CD14-positive monocyte (primary cell): ENCODE measurements around the gene AMBP. TPM values are rescaled to one million over a fixed set of nuclear protein-coding genes. Genes with fewer than 3 reads are reported as not detected.
"Not testable (repeated sequence)": the region's sequence is repeated elsewhere in the genome, so short reads cannot be mapped to it uniquely, and the experiment has no call there.

Experiments
- DNase-seq, 3 donors: peaks; one replicate each; pipeline ENCODE4 v3.0.0-alpha.2; 2011 to 2022
- H2AFZ ChIP-seq: 2 replicates; pipeline ENCODE4 v1.6.0; 2012; ENCODE audit warnings: mild to moderate bottlenecking, low read depth, low read length, inconsistent platforms; ENCODE audit not compliant: insufficient read depth, poor library complexity, severe bottlenecking
- H3K27ac ChIP-seq, 2 donors: 1 replicate in 1 of 2; 2 replicates in 1 of 2; pipeline ENCODE4 v1.5.1; 2012 to 2013; ENCODE audit warnings: low read length in 2 of 2, control low read depth in 1 of 2, inconsistent platforms in 1 of 2, low read depth in 1 of 2, mild to moderate bottlenecking in 1 of 2
- H3K27me3 ChIP-seq, 2 donors: one replicate each; pipeline versions ENCODE4 v1.6.0 to v1.6.1; 2011 to 2013; ENCODE audit warnings: low read length in 2 of 2; ENCODE audit not compliant: control insufficient read depth in 2 of 2, insufficient read depth in 2 of 2
- H3K36me3 ChIP-seq, 2 donors: replicated peaks in 1 of 2; 1 replicate in 1 of 2; 2 replicates in 1 of 2; pipeline versions ENCODE4 v1.5.1 to v1.6.1; 2012 to 2013; ENCODE audit warnings: low read length in 2 of 2, control low read depth in 1 of 2, inconsistent platforms in 1 of 2, mild to moderate bottlenecking in 1 of 2; ENCODE audit not compliant: insufficient read depth in 2 of 2, control insufficient read depth in 1 of 2
- H3K4me1 ChIP-seq, 2 donors: 1 replicate in 1 of 2; 2 replicates in 1 of 2; pipeline versions ENCODE4 v1.5.1 to v1.6.1; 2012 to 2013; ENCODE audit warnings: low read length in 2 of 2, control low read depth in 1 of 2, inconsistent platforms in 1 of 2, mild to moderate bottlenecking in 1 of 2, moderate library complexity in 1 of 2; ENCODE audit not compliant: insufficient read depth in 2 of 2, control insufficient read depth in 1 of 2
- H3K4me2 ChIP-seq: replicated peaks from 2 replicates; pipeline ENCODE3; 2012; ENCODE audit warnings: low read length, moderate library complexity, mild to moderate bottlenecking; ENCODE audit not compliant: poor library complexity, severe bottlenecking; ENCODE audit errors: extremely low read depth
- H3K4me3 ChIP-seq, 3 experiments: fragments of 200-600 bp in 1 of 3; sonication (generic) in 1 of 3; replicated peaks in 1 of 3; 1 replicate in 2 of 3; 2 replicates in 1 of 3; pipeline ENCODE4 v1.5.1; 2011 to 2013; ENCODE audit warnings: low read length in 3 of 3, mild to moderate bottlenecking in 3 of 3, control low read depth in 2 of 3, low read depth in 2 of 3, inconsistent platforms in 1 of 3, moderate library complexity in 1 of 3
- H3K79me2 ChIP-seq: 2 replicates; pipeline ENCODE4 v1.6.0; 2012; ENCODE audit warnings: mild to moderate bottlenecking, control low read depth, inconsistent platforms, low read length, moderate library complexity; ENCODE audit not compliant: insufficient read depth
- H3K9ac ChIP-seq: 2 replicates; pipeline ENCODE4 v1.6.0; 2017; ENCODE audit warnings: low read length, mild to moderate bottlenecking; ENCODE audit not compliant: insufficient read depth, poor library complexity, severe bottlenecking
- H3K9me3 ChIP-seq, 2 donors: replicated peaks in 1 of 2; 1 replicate in 1 of 2; 2 replicates in 1 of 2; pipeline versions ENCODE4 v1.5.1 to v1.6.1; 2012 to 2013; ENCODE audit warnings: low read length in 2 of 2, control low read depth in 1 of 2; ENCODE audit not compliant: control insufficient read depth in 1 of 2, insufficient read depth in 1 of 2
- H4K20me1 ChIP-seq: 2 replicates; pipeline ENCODE4 v1.6.0; 2012; ENCODE audit warnings: mild to moderate bottlenecking, low read length, control low read depth, moderate library complexity; ENCODE audit not compliant: insufficient read depth
- H3K27ac Mint-ChIP-seq, 7 donors: one replicate each; pipeline ENCODE4 v1.8.0; 2020; ENCODE audit warnings: mild to moderate bottlenecking in 7 of 7, mixed read lengths in 7 of 7, moderate library complexity in 6 of 7, inconsistent platforms in 2 of 7
- H3K27me3 Mint-ChIP-seq, 3 donors: one replicate each; pipeline ENCODE4 v1.8.0; 2021 to 2022; ENCODE audit warnings: low read depth in 3 of 3, mild to moderate bottlenecking in 3 of 3, mixed read lengths in 3 of 3, moderate library complexity in 3 of 3, inconsistent platforms in 1 of 3
- H3K36me3 Mint-ChIP-seq, 2 donors: one replicate each; pipeline ENCODE4 v1.8.0; 2020; ENCODE audit warnings: mixed read lengths in 2 of 2, inconsistent platforms in 1 of 2, mild to moderate bottlenecking in 1 of 2
- H3K4me1 Mint-ChIP-seq: one replicate; pipeline ENCODE4 v1.8.0; 2020; ENCODE audit warnings: mild to moderate bottlenecking, mixed read lengths
- H3K4me3 Mint-ChIP-seq, 2 donors: one replicate each; pipeline ENCODE4 v1.8.0; 2020; ENCODE audit warnings: mild to moderate bottlenecking in 2 of 2, mixed read lengths in 2 of 2, moderate library complexity in 1 of 2
- H3K9me3 Mint-ChIP-seq, 7 donors: one replicate each; pipeline ENCODE4 v1.8.0; 2020 to 2022; ENCODE audit warnings: mixed read lengths in 7 of 7, mild to moderate bottlenecking in 6 of 7, moderate library complexity in 6 of 7, inconsistent platforms in 2 of 7
- WGBS: methylation state at CpG from one replicate; pipeline ENCODE4 v1.1.5; 2013; ENCODE audit warnings: missing lambda C conversion rate; ENCODE audit not compliant: insufficient coverage; 5-methylcytosine and 5-hydroxymethylcytosine counted together
- intact Hi-C, 2 donors: fragments of 100-400 bp; cut with micrococcal nuclease; formaldehyde crosslinking; loops; one replicate each; pipeline versions ENCODE4 v1.15.0 to v1.15.1; 2023
- polyA plus RNA-seq, 3 donors: library from polyadenylated mRNA; depleted of rRNA in 1 of 3; unstranded in 2 of 3; stranded (reverse) in 1 of 3; fragments of 300-500 nt in 2 of 3; fragments of >200 nt in 1 of 3; fragmentation: Illumina TruSeq in 2 of 3; gene quantifications; 1 replicate in 2 of 3; 2 replicates in 1 of 3; pipeline ENCODE4 v1.2.3, GENCODE V29; 2012 to 2021
- TF ChIP-seq, protein P1 (sequence below): fragments of 200-600 bp; IDR thresholded peaks from one replicate; pipeline ENCODE4 v1.8.0; 2022; ENCODE audit warnings: antibody characterized with exemption, mild to moderate bottlenecking

AMBP gene
- polyA plus RNA-seq, 3 donors: not detected

DNA sequence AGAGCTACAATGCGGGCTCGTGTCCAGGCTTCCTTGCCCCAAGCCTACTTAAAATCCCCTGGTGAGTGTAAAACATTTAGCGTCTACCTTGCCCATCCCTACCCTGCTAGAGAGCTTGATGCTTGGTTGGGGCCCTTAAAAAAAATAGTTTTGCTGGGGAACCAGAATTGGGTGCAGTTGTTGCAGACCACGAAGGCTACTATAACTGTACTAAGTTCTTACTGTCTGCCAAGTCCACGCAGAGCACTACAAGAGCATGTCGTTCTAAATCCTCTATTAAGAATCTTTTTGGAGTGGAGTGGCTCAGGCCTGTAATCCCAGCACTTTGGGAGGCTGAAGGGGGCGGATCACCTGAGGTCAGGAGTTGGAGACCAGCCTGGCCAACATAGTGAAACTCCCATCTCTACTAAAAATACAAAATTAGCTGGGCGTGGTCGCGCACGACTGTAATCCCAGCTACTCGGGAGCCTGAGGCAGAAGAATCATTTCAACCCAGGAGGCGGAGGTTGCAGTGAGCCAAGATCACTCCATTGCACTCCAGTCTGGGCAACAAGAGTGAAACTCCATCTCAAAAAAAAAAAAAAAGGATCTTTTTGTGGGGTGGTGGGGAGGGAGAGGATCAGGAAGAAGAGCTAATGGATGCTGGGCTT lies 4.8 kb upstream of the AMBP start:
- H3K27me3 ChIP-seq, H3K4me1 ChIP-seq, H3K27ac Mint-ChIP-seq, H2AFZ ChIP-seq, H4K20me1 ChIP-seq, intact Hi-C loops, H3K36me3 ChIP-seq, H3K4me1 Mint-ChIP-seq, H3K9me3 ChIP-seq, H3K27me3 Mint-ChIP-seq, H3K4me2 ChIP-seq, H3K27ac ChIP-seq, H3K9me3 Mint-ChIP-seq, H3K9ac ChIP-seq, H3K36me3 Mint-ChIP-seq, DNase-seq, H3K79me2 ChIP-seq, H3K4me3 ChIP-seq, H3K4me3 Mint-ChIP-seq: not testable (repeated sequence)
- 94% methylated on average over 3 of the region's 13 CpGs for WGBS
- TF ChIP-seq, protein P1, sequence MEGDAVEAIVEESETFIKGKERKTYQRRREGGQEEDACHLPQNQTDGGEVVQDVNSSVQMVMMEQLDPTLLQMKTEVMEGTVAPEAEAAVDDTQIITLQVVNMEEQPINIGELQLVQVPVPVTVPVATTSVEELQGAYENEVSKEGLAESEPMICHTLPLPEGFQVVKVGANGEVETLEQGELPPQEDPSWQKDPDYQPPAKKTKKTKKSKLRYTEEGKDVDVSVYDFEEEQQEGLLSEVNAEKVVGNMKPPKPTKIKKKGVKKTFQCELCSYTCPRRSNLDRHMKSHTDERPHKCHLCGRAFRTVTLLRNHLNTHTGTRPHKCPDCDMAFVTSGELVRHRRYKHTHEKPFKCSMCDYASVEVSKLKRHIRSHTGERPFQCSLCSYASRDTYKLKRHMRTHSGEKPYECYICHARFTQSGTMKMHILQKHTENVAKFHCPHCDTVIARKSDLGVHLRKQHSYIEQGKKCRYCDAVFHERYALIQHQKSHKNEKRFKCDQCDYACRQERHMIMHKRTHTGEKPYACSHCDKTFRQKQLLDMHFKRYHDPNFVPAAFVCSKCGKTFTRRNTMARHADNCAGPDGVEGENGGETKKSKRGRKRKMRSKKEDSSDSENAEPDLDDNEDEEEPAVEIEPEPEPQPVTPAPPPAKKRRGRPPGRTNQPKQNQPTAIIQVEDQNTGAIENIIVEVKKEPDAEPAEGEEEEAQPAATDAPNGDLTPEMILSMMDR: peak; percentile 41

DNA sequence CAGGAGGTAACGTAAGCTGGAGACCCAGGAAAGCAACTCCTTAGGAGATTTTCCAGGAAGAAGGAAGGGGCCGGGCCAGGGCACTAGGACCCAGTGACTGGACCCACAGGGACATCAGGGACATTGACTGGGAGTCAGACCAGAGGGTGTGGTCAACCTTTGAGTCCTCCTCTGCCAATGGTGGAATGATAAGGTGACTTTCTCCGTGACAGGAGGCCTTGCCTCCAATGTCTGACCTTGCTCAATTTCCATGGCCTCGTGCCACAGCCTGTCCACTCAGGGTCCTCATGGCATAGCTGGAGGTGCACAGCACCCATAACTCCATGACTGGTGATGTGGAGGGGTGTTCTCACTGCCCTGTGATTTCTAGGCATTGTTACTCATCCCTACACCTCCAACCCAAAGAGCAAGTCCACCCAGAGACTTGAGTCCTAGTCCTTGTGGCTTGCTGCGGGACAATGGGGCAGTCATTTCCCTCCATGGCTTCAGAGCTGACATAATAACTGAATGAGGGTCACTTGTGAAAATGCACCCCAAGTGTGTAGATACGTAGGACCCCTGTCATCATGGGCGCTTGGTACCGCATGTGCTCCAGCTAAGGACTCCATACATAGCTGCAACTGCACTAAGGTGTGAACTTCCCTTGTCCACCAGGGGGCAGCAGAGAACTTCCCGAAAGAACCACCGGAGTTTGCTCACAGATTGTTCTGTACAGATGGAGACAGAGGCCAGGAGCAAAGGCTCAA lies 4.1 kb upstream of the AMBP start:
- no peaks in the 10 kb centered on the region for H3K36me3 ChIP-seq
- H3K4me1 Mint-ChIP-seq: peaks cover 2% of the 10 kb centered on the region
- peak overlapping the region in 1 of 7 donors; percentile 5 for H3K27ac Mint-ChIP-seq
- no peaks in the 10 kb centered on the region for H3K79me2 ChIP-seq
- 65% methylated on average over 6 of the region's 10 CpGs for WGBS
- no peak overlapping the region for H3K27ac ChIP-seq
- no peaks in the 10 kb centered on the region for H3K27me3 ChIP-seq
- intact Hi-C loops: no loop called here
- no peak overlapping the region for H3K4me2 ChIP-seq
- TF ChIP-seq, protein P1: peak; percentile 94
- no peak overlapping the region for H2AFZ ChIP-seq
- H4K20me1 ChIP-seq: no peaks in the 10 kb centered on the region
- H3K36me3 Mint-ChIP-seq: no peaks in the 10 kb centered on the region
- DNase-seq: peak; percentile 48 to 64 (median 58)
- no peak overlapping the region for H3K4me3 ChIP-seq
- no peaks in the 10 kb centered on the region for H3K9me3 Mint-ChIP-seq
- H3K4me1 ChIP-seq: no peaks in the 10 kb centered on the region
- H3K9me3 ChIP-seq: no peaks in the 10 kb centered on the region
- H3K4me3 Mint-ChIP-seq: peak overlapping the region in 1 of 2 donors; percentile 54
- peaks cover 0 to 2% (median under 1%) of the 10 kb centered on the region in 3 donors for H3K27me3 Mint-ChIP-seq
- no peak overlapping the region for H3K9ac ChIP-seq
